Astrocyte (in vitro differentiated cells and primary cell): ENCODE results near the gene PTPRN2. TPM values are rescaled to one million over a fixed set of nuclear protein-coding genes. Genes with fewer than 3 reads are reported as not detected.

ENCODE experiments used
- DNase-seq: peaks from one replicate; pipeline ENCODE4 v3.0.0-alpha.2; 2010; ENCODE audit warnings: low read depth
- FAIRE-seq: peaks from 2 replicates; lab custom pipeline; 2011; peaks lifted over from hg19 to GRCh38; lab: Jason Lieb, UNC
- H2AFZ ChIP-seq: 2 replicates; pipeline ENCODE4 v1.6.0; 2012; ENCODE audit warnings: low read depth, low read length, inconsistent platforms
- H3K27ac ChIP-seq: 2 replicates; pipeline ENCODE4 v1.5.1; 2011; ENCODE audit warnings: low read depth, low read length, inconsistent platforms
- H3K27me3 ChIP-seq: 2 replicates; pipeline ENCODE4 v1.6.0; 2011; ENCODE audit warnings: low read length, inconsistent platforms; ENCODE audit not compliant: insufficient read depth
- H3K36me3 ChIP-seq: 2 replicates; pipeline ENCODE4 v1.5.1; 2011; ENCODE audit warnings: low read length, inconsistent platforms; ENCODE audit not compliant: insufficient read depth
- H3K4me1 ChIP-seq: 2 replicates; pipeline ENCODE4 v1.5.1; 2011; ENCODE audit warnings: low read length, inconsistent platforms; ENCODE audit not compliant: insufficient read depth
- H3K4me2 ChIP-seq: 2 replicates; pipeline ENCODE4 v1.6.0; 2012; ENCODE audit warnings: low read length, inconsistent platforms
- H3K4me3 ChIP-seq: 2 replicates; pipeline ENCODE4 v1.5.1; 2011; ENCODE audit warnings: low read depth, mild to moderate bottlenecking, low read length, inconsistent platforms; ENCODE audit not compliant: insufficient read depth
- H3K79me2 ChIP-seq: 2 replicates; pipeline ENCODE4 v1.6.0; 2012; ENCODE audit warnings: mild to moderate bottlenecking, low read length, inconsistent platforms; ENCODE audit not compliant: insufficient read depth
- H3K9ac ChIP-seq: 2 replicates; pipeline ENCODE4 v1.6.0; 2012; ENCODE audit warnings: mild to moderate bottlenecking, low read length, inconsistent platforms
- H3K9me3 ChIP-seq: 2 replicates; pipeline ENCODE4 v1.5.1; 2012; ENCODE audit warnings: low read depth, mild to moderate bottlenecking, low read length, inconsistent platforms; ENCODE audit not compliant: insufficient read depth
- H4K20me1 ChIP-seq: 2 replicates; pipeline ENCODE4 v1.6.0; 2012; ENCODE audit warnings: low read length, inconsistent platforms; ENCODE audit not compliant: insufficient read depth
- H3K27ac Mint-ChIP-seq: one replicate; pipeline ENCODE4 v1.8.0; 2021; ENCODE audit warnings: mild to moderate bottlenecking, mixed read lengths; ENCODE audit not compliant: unreplicated experiment
- H3K27me3 Mint-ChIP-seq: one replicate; pipeline ENCODE4 v1.8.0; 2021; ENCODE audit warnings: low read depth, mixed read lengths; ENCODE audit not compliant: unreplicated experiment
- H3K36me3 Mint-ChIP-seq: one replicate; pipeline ENCODE4 v1.8.0; 2021; ENCODE audit warnings: low read depth, mixed read lengths; ENCODE audit not compliant: unreplicated experiment
- H3K4me1 Mint-ChIP-seq: one replicate; pipeline ENCODE4 v1.8.0; 2021; ENCODE audit warnings: low read depth, mixed read lengths; ENCODE audit not compliant: unreplicated experiment
- H3K4me3 Mint-ChIP-seq: one replicate; pipeline ENCODE4 v1.8.0; 2021; ENCODE audit warnings: mild to moderate bottlenecking, moderate library complexity, mixed read lengths; ENCODE audit not compliant: unreplicated experiment
- H3K9me3 Mint-ChIP-seq: one replicate; pipeline ENCODE4 v1.8.0; 2021; ENCODE audit warnings: mild to moderate bottlenecking, mixed read lengths; ENCODE audit not compliant: unreplicated experiment
- CTCF ChIP-seq: IDR thresholded peaks from 2 replicates; pipeline ENCODE4 v1.5.1; 2011; ENCODE audit warnings: low read depth, mild to moderate bottlenecking, inconsistent platforms, low read length, moderate library complexity; ENCODE audit not compliant: insufficient read depth
- EZH2 ChIP-seq: IDR thresholded peaks from 2 replicates; pipeline ENCODE4 v1.6.1; 2012; ENCODE audit warnings: mild to moderate bottlenecking, low read length, inconsistent platforms; ENCODE audit not compliant: insufficient read depth
- total RNA-seq: library from RNA; stranded (reverse); gene quantifications from 2 replicates; pipeline ENCODE4 v1.2.1, GENCODE V29; 2021

PTPRN2 gene
- total RNA-seq, 1 donor from 2014 or later, result 0.09 TPM

DNA sequence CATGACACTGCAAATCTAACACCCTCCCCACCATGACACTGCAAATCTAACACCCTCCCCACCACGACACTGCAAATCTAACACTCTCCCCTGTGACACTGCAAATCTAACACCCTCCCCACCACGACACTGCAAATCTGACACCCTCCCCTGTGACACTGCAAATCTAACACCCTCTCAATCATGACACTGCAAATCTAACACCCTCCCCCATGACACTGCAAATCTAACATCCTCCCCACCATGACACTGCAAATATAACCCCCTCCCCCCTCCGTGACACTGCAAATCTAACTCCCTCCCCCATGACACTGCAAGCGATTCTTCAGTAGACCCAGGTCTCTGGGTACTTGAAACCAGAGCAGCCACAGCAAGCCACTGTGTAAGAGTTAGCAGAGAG lies 646.4 kb downstream of the PTPRN2 start:
- no peak overlapping the region for H3K4me3 Mint-ChIP-seq
- H2AFZ ChIP-seq, result no peak overlapping the region
- no peaks in the 10 kb centered on the region for H3K36me3 ChIP-seq
- TF ChIP-seq EZH2 (no peak), CTCF (no peak)
- H3K4me1 Mint-ChIP-seq, result no peaks in the 10 kb centered on the region
- no peak overlapping the region for H3K27ac Mint-ChIP-seq
- H3K27me3 Mint-ChIP-seq, result no peaks in the 10 kb centered on the region
- peaks cover 23% of the 10 kb centered on the region for H3K9me3 Mint-ChIP-seq
- no peak overlapping the region for H3K9ac ChIP-seq
- H3K9me3 ChIP-seq, result peaks cover 20% of the 10 kb centered on the region
- H3K36me3 Mint-ChIP-seq, result no peaks in the 10 kb centered on the region
- FAIRE-seq, result no peak
- no peaks in the 10 kb centered on the region for H4K20me1 ChIP-seq
- no peaks in the 10 kb centered on the region for H3K27me3 ChIP-seq
- H3K4me3 ChIP-seq, result no peak overlapping the region
- no peaks in the 10 kb centered on the region for H3K4me1 ChIP-seq
- H3K4me2 ChIP-seq, result no peak overlapping the region
- no peak for DNase-seq
- H3K79me2 ChIP-seq, result no peaks in the 10 kb centered on the region
- no peak overlapping the region for H3K27ac ChIP-seq

GRCh38 chr7:157940497-157940896 lies 647.1 kb downstream of the PTPRN2 start:
- Mint-ChIP-seq H3K27ac (no peak overlapping the region), H3K27me3 (no peaks in the 10 kb centered on the region), H3K9me3 (peaks cover 23% of the 10 kb centered on the region), H3K36me3 (no peaks in the 10 kb centered on the region), H3K4me3 (no peak overlapping the region), H3K4me1 (no peaks in the 10 kb centered on the region)
- Histone ChIP-seq H3K4me3 (no peak overlapping the region), H3K36me3 (no peaks in the 10 kb centered on the region), H3K79me2 (no peaks in the 10 kb centered on the region), H3K9me3 (peaks cover 21% of the 10 kb centered on the region), H4K20me1 (no peaks in the 10 kb centered on the region), H3K27me3 (no peaks in the 10 kb centered on the region), H3K27ac (no peak overlapping the region), H3K4me2 (no peak overlapping the region), H3K4me1 (no peaks in the 10 kb centered on the region), H2AFZ (no peak overlapping the region), H3K9ac (no peak overlapping the region)
- FAIRE-seq (no peak), DNase-seq (no peak)
- no peak for TF ChIP-seq EZH2
- no peak for TF ChIP-seq CTCF

- no peaks in the 10 kb centered on the region for H3K27me3 Mint-ChIP-seq
- H3K9me3 Mint-ChIP-seq, result peaks cover 30% of the 10 kb centered on the region
- Histone ChIP-seq H3K9me3 (peaks cover 27% of the 10 kb centered on the region), H3K27me3 (no peaks in the 10 kb centered on the region), H3K36me3 (no peaks in the 10 kb centered on the region), H4K20me1 (no peaks in the 10 kb centered on the region), H3K27ac (no peak overlapping the region), H3K4me2 (no peak overlapping the region), H2AFZ (no peak overlapping the region), H3K9ac (no peak overlapping the region), H3K4me1 (no peaks in the 10 kb centered on the region), H3K4me3 (no peak overlapping the region), H3K79me2 (no peaks in the 10 kb centered on the region)
- no peaks in the 10 kb centered on the region for H3K36me3 Mint-ChIP-seq
- TF ChIP-seq EZH2, result no peak
- TF ChIP-seq CTCF, result no peak
- no peak for FAIRE-seq
- H3K4me1 Mint-ChIP-seq, result no peaks in the 10 kb centered on the region
- H3K4me3 Mint-ChIP-seq, result no peak overlapping the region
- DNase-seq, result no peak
- H3K27ac Mint-ChIP-seq, result no peak overlapping the region
Measured at GRCh38 chr7:157938211-157938610, 649.4 kb downstream of the PTPRN2 start.
